GM18858 (cell line): ENCODE data around the gene FAP.

Experiments
- ATAC-seq: cut with Tn5 transposase; IDR thresholded peaks from one replicate; pipeline ENCODE4 v1.9.1; 2021; ENCODE audit not compliant: unreplicated experiment

FAP gene

DNA sequence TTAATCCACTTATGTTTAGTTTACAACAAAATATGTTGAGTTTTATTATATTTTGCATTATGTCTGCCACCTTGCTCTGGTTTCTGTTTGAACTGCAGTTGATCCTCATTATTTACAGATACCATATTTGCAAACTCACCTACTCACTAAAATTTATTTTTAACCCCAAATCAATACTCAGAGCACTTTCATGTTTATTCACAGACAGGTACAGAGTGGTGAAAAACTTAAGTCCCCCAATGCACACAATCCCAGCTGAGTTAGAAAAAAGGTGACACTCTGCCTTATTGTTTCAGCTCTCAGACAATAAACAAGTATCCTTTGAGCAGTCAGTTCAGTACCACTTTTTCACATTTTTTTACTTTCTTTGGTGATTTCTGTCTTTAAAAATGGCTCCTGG is 104.9 kb downstream of the FAP start:
- ATAC-seq = no peak

DNA sequence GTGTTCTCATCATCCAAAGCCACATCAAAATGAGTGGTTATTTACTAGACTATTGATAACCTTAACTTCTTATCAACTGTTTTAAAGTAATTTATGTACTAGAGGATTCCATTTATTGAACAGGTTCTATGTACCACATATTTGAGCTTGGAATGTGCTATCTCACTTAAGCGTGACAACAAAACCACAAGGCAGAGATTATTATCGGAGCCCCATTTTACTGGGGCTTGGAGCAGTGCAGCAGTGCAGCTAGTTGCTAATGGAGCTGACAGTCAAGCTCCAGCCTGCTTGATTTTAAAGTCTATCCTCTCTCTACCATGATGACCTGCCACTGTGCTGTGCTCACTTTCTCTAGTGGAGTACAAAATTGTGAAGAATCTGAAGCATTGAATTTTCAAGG is 115.8 kb downstream of the FAP start:
- ATAC-seq = no peak

GRCh38 chr2:162126527-162126926 is 116.7 kb downstream of the FAP start:
- ATAC-seq = peak; percentile 3

DNA sequence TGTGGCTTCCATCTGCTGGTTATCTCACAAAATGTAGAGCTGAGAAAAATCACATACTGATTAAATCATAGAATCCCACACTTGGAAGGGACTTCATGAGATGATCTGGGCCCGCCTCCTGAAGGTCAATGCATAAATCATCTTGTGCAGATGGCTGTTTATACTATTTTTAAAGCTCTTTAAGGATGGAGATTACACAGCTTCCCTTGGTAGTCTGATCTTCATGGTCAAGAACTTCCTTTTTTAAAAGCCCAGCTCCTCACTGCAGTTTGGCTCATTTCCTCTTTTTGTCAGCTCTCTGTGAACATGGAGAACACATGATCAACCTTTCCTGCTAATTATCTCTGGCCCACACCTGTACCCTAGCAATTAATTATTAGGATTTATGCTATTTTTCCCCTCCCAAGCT is 117.1 kb downstream of the FAP start:
- ATAC-seq = peak; percentile 95

DNA sequence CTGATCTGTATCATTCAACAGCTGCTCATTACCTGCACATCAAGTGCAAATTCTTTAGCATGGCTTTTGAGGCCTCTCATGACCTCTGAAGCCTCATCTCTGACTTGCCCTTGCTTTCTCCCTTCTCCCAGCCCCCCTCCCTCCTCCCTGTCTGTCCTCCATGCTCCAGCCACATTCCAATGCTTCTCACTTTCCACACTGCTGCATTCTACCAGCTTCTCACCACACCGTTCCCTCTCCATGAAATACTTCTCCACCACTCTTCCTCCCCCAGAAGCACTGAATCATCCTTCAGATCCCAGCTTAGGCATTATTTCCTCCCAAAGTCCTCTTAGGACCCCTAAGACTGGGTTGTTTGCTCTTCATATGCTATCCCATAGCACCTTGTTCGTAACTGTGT is 118.1 kb downstream of the FAP start:
- ATAC-seq = no peak

DNA sequence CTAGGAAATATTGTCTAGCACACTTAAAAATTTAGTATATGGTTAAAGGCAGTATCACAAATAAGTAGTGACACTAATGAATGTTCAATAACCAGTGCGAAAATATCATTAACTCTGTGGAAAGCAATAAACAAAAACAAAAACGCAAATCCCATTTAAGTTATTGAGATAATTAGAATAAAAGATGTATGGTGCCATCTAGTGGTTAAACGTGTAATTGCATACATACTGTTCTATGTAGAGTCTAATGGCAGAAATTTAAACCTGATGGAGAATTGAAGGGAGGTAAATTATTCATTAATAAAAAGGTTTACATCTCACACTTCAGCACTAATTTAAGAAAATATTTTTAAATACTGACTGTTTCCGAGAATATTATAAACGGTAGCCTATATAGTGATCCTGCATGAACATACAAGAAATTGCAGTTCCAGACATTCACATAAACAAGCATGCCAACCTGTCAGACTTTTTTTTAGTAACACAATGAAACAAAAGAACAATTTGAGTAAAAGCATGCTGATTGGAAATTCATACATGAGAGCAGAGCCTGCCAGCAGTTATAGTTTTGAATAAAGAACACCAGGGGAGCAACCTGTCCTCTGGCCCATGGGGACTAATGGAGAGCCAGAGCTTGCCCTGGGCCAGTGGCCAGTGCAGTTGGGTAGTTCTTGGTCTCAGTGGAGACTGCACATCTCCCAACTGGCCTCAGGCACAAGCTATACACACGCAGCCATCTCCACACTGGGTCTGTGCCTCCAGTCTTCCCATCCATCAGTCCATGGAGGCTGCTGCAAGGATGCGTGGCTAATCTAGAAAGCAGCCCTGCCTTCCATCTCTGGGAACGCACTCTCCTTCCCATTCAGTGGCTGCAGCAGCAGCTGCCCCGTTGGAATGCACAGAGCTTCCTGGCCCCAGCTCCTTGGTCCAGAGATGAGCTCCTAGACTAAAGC is 119.2 kb downstream of the FAP start:
- ATAC-seq = peak; percentile 35
